ENCODE data around the gene CD96. TPM values are rescaled to one million over a fixed set of nuclear protein-coding genes. Genes with fewer than 3 reads are reported as not detected.
"Not testable (repeated sequence)": the region's sequence is repeated elsewhere in the genome, so short reads cannot be mapped to it uniquely, and the experiment has no call there.

CD96 gene
- total RNA-seq, 1 donor from 2014 or later: 0.10 TPM

DNA sequence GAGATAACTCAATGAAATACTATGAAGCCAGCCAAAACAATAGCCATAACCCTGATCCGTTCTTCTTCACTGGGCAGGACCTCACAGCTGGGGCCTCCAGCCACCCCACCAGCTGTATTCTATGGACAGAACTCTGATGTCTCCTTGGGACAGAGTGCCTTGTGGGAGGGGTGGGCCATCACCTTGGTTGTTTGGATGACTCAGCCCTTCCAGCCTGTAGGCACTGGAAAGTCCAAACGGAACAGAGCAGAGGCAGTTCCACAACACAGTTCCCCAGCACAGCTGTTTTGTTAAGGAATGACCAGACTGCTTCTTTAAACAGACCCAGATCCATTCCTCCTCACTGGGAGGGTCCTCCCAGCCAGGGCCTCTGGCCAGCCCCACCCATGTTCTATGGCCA is 85.1 kb downstream of the CD96 start:
- DNase-seq: no peak

DNA sequence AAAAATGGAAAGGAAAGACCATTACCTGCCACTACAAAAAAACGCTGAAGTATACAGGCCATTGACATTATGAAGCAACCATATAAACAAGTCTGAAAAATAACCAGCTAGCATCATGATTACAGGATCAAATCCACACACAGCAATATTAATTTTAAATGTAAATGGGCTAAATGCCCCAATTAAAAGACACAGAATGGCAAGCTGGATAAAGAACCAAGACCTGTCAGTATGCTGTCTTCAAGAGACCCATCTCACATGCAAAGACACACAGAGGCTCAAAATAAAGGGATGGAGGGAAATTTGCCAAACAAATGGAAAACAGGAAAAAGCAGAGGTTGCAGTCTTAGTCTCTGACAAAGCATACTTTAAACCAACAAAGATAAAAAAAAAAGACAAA is 87.0 kb downstream of the CD96 start:
- DNase-seq: not testable (repeated sequence)

DNA sequence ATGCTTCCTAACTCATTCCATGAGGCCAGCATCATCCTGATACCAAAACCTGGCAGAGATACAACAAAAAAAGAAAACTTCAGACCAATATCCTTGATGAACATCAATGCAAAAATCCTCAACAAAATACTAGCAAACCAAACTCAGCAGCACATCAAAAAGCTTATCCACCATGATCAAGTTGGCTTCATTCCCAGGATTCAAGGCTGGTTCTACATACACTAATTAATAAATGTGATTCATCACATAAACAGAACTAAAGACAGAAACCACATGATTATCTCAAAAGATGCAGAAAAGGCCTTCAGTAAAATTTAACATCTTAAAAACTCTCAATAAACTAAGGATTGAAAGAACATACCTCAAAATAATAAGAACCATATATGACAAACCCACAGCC is 88.6 kb downstream of the CD96 start:
- DNase-seq: not testable (repeated sequence)

DNA sequence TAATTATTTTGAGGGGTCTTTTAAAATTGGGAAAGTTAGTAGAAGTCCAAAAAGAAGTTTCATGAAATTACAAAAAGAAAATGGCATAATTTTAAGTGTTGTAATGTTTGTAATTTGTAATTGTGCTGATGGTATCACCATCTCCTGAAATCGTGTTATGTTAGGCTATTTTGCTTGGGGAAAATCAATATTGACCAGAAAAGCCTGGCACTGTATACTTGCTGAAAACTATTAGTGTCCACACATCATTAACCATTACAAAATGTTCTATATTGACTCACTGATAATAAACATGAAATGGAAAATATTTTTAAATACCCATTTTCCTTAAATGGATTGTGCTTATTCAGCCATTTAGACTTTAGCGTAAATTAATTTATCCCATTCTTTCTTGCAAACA is 93.4 kb downstream of the CD96 start:
- no peak for DNase-seq

DNA sequence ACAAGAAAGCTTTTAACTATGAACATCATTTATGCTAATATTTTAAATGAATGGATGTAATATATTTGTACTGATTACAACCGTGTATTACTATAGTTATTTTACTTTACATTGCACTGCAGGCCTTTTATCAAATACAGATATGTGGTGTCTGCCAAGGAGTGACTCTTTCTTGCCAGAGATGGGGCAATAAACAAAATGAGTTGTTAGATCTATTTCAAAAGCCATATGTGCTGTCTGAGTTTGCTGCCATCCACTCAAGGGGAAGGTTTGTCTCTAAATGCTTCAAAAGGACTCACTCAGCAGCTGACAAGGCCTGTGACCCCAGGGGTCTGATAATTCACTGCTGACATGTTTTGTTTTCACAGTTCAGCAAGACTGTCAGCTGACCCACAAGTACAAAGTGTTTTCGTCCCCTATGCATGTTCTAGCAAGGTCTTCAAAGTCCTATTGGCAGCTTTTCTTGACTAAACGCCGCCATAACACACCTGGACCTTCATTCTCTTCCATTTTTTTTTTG is 94.4 kb downstream of the CD96 start:
- DNase-seq: no peak

DNA sequence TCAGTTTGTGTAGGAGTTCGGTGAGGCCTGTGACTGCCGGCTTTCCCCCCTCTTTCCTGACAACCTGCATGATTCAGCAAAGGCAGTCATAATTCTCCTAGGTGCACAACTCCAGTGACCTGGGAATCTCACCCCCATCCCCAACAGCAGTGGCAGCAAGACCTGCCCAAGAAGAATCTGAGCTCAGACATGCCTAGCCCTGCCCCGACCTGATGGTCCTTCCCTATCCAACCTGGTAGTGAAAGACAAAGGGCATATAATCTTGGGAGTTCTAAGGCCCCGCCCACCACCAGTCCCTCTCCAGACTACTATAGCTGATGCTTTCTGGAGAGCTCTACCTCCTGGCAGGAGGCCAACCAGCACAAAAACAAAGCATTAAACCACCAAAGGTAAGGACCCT is 97.3 kb downstream of the CD96 start:
- no peak for DNase-seq

DNA sequence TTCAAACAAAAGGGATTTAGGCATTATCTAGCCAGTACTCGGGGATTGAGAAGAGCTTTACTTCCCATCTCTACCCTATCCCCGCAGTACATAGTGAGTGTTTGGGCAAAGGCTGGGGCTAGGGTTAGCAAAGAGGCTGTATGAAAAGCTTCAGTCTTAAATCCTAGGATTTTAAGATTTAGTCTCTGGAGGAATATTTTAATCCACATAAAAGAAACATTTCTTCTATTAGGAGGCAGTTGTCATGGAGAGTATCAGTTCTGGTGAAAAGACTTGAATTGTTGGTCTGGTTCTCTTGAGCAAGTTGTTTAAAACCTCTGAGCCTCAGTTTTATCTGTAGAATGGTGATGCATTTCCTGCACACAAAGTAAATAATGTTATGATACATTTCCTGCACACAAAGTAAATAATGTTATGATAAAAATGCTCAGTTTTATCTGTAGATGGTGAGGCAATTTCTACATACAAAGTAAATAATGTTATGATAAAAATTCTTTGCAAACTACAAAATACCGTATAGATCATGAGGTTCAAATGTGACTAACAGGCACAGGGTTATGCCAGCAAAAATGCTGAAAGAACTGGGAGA is 107.1 kb downstream of the CD96 start:
- DNase-seq: peak; percentile 29

DNA sequence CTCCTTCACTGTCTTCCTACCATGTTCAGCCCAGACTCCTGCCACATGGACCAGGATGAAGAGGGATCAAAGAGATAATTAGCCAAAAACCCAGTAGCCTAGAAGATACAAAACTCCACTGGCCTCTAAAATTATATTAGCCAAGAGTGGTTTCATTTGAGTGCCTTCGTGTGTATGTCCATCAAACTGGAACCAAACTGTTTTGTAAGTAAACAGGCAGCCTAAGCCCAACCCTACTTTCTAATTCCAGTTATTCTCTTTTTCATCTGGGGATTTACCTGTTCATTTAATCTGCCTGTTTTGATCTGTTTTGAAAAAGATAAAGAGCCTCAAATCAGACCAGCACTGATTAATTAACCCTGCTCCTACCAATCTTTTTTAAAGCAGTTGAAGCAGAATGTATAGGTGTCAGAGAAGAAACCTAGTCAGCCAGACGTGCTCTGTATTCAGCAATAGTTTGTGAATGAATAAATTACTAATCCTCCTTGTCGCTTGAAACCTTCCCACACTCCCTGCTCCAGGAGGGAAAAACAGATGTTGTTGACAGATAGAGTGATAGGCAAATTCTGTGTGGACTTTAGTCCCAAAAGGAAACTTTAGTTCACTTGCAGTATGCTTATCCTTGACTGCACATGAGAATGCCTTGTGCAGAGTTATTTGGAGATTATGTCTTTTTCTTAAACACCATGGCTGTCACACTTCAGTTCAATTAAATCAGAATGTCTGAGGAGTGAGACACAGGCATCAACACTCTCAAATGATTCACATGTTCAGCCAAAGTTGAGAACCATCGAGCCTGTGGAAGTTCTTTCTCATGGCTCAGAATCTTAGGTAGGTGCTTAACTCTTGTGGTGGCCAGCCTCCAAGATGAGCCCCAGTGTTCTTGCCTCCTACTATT is 108.6 kb downstream of the CD96 start:
- DNase-seq: no peak

DNA sequence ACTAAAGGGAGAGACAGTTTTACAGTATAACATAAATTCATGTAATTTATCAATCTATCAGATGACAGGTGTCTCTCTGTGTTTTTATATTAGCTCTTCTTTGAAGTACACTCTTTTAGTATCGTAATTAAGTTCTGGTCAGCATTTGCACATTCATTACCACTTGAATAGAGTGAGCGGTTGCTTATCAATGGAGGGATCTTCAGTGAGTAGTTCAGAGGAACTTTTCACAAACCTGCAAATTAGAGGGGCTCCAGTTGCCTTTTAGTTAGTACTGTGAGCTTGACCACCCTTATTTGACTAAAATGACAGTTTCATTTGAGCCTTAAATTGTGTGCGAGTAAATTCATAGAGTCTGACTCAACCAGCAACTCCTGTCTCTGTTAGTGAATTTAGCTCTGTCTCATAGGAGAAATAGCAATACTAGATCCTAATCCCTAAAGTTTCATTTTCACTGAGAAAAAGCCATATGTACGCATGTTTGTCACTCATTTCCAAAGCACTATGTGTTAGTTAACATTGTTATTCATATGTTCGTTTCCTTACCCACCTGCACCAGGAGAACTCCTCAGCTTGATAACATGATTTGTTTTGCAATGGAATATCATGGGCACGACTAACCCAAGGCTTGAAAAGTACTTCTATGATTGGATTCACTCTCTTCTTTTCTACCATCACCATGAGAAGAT is 110.6 kb downstream of the CD96 start:
- DNase-seq: no peak

DNA sequence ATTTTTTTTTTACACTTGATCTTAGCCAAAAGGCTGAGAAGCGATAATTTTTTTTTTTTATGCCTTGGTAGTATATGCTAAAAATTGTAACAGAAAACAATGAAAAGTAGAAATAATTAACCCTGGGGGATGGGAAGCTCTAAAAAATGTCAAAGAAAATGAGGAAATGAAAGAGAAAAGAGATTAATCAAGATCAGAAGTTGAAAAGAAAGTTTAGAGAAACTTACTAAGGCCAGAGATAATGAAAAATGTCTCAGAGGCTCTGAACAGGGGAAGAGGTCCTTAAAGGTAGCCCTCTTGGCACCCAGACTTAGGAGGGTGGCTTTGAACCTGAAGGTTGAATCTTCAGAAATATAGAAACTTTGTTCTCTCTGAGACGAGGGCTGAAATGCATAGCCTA is 111.8 kb downstream of the CD96 start:
- no peak for DNase-seq

DNA sequence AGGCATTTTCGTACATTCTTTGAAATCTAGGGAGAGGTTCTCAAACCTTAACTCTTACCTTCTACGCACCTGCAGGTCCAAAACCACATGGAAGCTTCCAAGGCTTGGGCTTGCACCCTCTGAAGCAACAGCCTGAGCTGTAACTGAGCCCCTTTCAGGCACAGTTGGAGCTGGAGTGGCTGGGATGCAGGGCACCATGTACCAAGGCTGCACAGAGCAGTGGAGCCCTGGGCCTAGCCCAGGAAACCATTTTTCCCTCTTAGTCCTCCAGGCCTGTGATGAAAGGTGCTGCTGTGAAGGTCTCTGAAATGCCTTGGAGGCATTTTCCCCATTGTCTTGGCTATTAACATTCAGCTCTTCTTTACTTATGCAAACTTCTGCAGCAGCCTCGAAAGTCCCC is 120.0 kb downstream of the CD96 start:
- DNase-seq: no peak

DNA sequence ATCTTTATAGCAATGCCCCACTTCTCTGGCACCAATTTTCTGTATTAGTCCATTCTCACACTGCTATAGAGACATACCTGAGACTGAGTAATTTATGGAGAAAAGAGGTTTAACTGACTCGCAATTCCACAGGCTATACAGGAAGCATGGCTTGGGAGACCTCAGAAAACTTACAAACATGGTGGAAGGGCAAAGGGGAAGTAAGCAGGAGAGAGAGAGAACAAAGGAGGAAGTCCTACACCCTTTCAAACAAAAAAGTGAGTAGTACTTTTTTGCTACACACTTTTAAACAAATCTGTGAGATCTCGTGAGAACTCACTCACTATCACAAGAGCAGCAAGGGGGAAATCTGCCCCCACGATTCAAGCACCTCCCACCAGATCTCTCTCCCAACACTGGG is 120.9 kb downstream of the CD96 start:
- no peak for DNase-seq

DNA sequence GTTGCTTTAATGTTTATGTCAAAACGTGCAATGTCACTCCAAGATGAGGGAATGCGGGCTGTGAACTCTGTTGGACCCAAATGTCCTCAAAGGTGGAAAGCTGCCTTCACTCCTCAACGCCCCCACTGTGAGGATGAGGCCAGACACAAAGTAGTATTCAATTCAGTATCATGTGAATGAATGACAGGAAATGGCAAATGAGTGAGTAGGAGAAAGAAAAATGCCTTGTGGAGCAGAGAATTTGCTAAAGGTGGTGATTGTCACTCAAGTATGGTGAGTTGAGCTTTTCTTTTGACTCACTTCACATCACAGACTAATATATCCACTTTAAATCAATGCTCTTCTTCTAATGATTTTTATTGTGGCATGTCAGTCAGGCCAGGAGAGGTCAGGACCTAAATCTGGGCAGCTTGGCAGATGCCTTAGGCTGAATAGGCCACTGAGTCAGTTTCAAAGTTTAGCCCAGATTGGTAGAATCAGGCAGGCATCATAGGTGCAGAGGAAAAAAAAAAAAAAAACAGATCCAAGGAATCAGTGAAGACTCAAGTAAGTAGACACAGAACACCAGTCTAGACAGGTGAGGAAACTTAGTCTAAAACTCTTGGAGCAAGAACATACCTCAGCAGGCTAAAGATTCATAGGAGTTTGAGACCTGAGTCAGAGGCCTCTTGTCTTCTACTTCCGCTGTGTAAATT is 124.2 kb downstream of the CD96 start:
- no peak for DNase-seq

DNA sequence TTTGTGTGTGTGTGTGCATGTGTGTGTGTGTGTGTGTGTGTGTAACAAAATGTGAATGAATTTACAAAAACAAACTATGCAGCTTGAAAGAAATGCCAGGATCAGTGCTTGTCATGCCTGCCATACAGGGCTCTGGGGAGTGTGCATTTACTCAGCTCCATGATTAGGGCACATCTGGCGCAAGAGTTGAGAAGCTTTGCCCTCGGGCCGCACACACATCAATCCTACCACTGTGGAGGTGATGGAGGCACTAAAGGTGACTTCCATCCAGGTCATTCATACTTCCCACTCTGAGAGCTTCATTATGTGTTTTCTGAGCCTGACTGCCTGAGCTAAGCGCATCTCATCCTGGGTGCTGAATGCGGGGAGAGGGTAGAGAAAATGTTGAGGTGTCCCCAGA is 125.2 kb downstream of the CD96 start:
- no peak for DNase-seq

DNA sequence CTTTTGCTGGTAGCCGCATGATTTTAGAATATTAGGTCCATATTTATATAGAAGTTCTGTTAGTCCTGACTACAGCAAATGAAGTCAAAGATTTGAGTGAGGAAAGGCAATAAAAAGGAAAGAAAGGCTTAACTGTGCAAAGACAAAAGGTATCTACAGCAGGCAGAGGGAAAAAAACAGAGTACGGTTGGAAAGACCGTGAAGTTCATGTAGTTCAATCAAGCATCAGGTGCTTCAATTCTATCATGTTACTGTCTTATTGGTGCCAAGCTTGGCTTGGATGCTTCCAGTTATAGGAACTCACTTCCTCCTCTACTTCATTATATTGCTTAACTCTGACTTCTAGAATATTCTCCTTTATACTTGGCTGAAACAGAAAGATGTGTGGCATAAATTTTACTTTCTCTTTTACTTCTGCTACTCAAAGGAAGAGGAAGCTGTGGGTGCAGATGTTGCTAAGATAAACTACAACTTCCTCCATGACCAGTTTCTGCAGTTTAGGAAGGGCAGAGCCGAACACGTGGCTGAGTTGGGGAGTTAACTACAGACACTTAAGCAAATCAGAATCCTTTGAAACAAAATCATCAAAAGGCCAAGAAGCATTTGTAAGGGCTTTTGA is 125.7 kb downstream of the CD96 start:
- no peak for DNase-seq

DNA sequence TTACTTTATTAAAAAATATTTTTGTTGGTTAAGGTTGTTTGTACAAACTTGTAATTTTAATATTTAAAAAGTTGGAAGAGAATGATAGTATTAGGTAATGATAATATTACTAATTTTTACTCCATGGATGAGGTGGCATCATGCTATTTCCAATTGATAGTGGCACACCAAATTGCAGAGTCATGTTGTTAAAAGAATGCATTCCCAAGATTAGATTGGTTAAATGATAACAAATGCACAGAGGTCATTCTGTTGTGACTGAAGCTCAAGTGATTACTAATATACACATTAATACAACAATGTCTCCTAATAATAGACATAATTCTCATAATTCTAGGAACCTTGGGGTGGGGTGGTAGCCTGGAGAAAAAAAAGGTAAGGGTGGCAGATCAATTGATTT is 126.3 kb downstream of the CD96 start:
- no peak for DNase-seq

DNA sequence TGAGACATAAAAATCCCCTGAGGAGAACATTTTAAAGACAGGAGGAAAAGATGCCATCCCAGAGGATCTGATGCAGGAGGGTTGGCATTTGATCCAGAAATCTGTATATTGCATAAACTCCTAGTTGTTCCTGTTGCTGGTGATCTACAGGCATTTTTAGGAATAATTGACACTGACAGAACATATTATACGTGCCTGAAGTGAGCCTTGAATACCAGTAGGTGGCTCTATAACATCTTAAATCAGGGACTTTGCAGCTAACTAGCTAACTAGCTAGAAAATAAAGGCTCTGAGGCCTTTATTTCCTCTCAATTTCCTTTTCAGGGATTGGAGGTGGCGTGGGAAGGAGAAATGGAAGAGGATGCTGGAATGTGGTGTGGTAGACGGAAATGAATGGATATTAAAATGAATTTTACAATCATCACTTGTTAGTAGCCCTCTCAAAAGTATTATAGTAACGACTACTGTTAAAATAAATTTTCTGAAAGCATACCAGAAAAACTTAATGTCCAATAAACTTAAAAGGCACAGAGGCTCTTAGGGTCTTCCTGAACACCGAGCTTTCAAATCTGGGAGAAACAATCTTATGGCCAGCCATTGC is 127.0 kb downstream of the CD96 start:
- DNase-seq: peak; percentile 65

DNA sequence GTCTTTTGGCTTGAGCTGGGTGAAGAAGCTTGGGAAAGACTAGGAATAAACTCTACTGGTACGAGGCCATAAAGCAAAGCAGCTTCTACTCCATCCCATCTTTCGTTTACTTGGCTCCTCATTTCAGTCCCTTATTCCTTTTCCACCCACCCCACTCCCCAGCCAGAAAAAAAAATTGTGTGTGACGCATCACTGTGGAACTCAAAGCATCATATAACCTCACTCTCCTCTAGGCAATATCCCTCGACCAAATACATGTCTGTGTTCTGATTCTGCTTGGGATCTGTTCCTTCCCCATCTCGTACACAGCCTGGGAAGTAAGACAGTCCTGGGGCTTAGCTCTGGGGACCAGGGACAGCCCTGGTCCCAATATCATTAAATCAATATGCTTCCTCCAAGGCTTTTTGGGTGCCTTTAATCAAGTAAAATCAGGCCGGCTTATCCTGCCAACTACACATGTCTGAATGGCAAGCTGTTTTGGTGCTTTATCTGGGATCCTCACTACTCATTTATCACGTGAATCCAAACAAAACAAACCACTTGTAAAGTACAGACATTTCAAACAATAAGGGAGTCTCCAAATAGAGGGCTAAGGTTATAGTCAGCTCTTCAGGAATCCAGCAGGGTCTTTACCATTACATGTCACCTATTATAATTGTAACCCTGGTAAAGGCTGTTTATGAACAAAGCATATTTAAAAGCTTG is 128.1 kb downstream of the CD96 start:
- no peak for DNase-seq

DNA sequence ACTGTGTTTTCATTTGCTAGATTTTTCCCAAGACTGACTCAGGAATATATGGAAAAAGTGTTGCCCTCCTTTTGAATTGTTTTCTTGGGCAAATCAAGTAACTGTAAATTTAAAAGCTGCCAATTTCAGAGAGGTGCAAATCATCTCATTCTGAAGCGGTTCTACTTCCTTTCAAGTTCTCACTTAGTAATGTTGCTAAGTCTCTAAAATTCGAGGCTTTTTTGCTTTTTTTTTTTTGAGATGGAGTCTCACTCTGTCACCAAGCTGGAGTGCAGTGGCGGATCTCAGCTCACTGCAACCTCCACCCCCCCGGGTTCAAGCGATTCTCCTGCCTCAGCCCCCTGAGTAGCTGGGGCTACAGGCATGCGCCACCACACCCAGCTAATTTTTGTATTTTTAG is 130.5 kb downstream of the CD96 start:
- not testable (repeated sequence) for DNase-seq

DNA sequence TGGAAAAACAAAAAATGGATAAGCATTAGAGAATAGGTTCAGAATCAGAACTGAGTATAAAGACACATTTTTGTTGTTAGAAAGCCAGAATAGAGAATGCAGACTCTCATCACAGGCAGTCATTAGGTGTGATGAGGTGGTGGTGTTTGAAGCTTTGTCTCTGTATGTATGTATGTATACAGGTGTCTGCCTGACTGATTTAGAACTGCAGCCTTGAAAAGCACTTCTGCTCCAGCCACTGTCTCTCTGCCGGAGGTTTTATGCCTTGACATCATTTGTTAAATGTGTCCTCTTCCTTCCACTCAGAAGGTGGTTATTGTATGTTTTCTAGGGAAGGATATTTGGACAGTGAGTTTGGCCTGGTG is 133.8 kb downstream of the CD96 start:
- no peak for DNase-seq
